ENCODE data around the gene FRY.

The FRY gene

GRCh38 chr13:32087955-32088747 lies 56.6 kb downstream of the FRY start:
- DNase-seq, result no peak

GRCh38 chr13:32092496-32092895 lies 60.9 kb downstream of the FRY start:
- DNase-seq, result no peak

- DNase-seq, result no peak
Observed at GRCh38 chr13:32093006-32093405, 61.4 kb downstream of the FRY start.

GRCh38 chr13:32098272-32098671 lies 66.7 kb downstream of the FRY start:
- no peak for DNase-seq

GRCh38 chr13:32105653-32106313 lies 74.2 kb downstream of the FRY start:
- no peak for DNase-seq

- no peak for DNase-seq
Observed at GRCh38 chr13:32107474-32107873, 75.9 kb downstream of the FRY start.

GRCh38 chr13:32107973-32108372 lies 76.4 kb downstream of the FRY start:
- DNase-seq, result no peak

GRCh38 chr13:32113532-32113931 lies 82.0 kb downstream of the FRY start:
- no peak for DNase-seq

GRCh38 chr13:32114284-32114950 lies 82.8 kb downstream of the FRY start:
- no peak for DNase-seq

- DNase-seq, result no peak
Observed at GRCh38 chr13:32115066-32115465, 83.5 kb downstream of the FRY start.

GRCh38 chr13:32116210-32116609 lies 84.6 kb downstream of the FRY start:
- DNase-seq, result no peak

- DNase-seq, result no peak
Observed at GRCh38 chr13:32117001-32117400, 85.4 kb downstream of the FRY start.

GRCh38 chr13:32117701-32118100 lies 86.1 kb downstream of the FRY start:
- DNase-seq, result no peak

- no peak for DNase-seq
Observed at GRCh38 chr13:32121316-32121715, 89.7 kb downstream of the FRY start.

GRCh38 chr13:32124743-32125142 lies 93.2 kb downstream of the FRY start:
- no peak for DNase-seq

- no peak for DNase-seq
Observed at GRCh38 chr13:32125221-32125689, 93.7 kb downstream of the FRY start.

- no peak for DNase-seq
Observed at GRCh38 chr13:32125751-32126150, 94.2 kb downstream of the FRY start.

GRCh38 chr13:32126278-32126677 lies 94.7 kb downstream of the FRY start:
- no peak for DNase-seq

GRCh38 chr13:32126756-32127155 lies 95.2 kb downstream of the FRY start:
- DNase-seq, result no peak

GRCh38 chr13:32127691-32128090 lies 96.1 kb downstream of the FRY start:
- no peak for DNase-seq

- no peak for DNase-seq
Observed at GRCh38 chr13:32134241-32135055, 102.9 kb downstream of the FRY start.

- DNase-seq, result no peak
Observed at GRCh38 chr13:32135056-32135390, 103.4 kb downstream of the FRY start.

GRCh38 chr13:32135655-32136054 lies 104.1 kb downstream of the FRY start:
- no peak for DNase-seq

Measured in DMS79 (cell line).